GM10266 (cell line): ENCODE measurements around the gene RSAD1.
A peak's percentile ranks its signal among the peaks of the same experiment; 100 is the strongest.

ENCODE experiments used
- DNase-seq: peaks from one replicate; pipeline ENCODE4 v3.0.0; 2012; ENCODE audit errors: extremely low spot score
- TF ChIP-seq, protein P1 (sequence below): IDR thresholded peaks from 2 replicates; pipeline ENCODE4 v1.5.1; 2012; ENCODE audit warnings: mild to moderate bottlenecking, low read depth; ENCODE audit not compliant: control insufficient read depth, insufficient read depth; ENCODE audit errors: missing control alignments

The RSAD1 gene

DNA sequence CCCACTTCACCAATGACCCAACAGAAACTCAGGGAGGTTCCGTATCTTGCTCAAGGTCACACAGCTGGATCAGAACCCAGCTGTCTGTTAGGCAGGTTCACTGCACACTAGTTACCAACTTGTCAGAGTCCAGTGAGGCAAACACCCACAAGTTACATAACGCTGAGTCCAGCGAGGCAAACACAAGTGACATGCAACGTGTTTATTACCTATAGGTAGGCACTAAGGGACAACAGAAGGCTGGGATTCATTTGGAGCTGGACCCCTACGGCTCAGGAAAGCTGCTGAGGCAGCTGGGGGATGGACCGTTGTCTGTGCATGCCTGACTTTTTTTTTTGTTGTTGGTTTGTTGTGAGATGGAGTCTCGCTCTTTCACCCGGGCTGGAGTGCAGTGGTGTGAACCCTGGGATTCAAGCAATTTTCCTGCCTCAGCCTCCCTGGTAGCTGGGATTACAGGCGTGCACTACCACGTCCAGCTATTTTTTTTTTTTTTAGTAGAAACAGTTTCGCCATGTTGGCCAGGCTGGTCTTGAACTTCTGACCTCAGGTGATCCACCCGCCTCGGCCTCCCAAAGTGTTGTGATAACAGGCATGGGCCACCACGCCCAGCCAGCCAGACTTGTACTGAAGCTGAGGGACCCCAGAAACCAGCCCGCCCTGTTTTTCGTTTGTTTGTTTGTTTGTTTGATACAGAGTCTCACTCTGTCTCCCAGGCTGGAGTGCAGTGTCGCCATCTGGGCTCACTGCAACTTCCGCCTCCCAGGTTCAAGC is 1.9 kb upstream of the RSAD1 start:
- TF ChIP-seq, protein P1, sequence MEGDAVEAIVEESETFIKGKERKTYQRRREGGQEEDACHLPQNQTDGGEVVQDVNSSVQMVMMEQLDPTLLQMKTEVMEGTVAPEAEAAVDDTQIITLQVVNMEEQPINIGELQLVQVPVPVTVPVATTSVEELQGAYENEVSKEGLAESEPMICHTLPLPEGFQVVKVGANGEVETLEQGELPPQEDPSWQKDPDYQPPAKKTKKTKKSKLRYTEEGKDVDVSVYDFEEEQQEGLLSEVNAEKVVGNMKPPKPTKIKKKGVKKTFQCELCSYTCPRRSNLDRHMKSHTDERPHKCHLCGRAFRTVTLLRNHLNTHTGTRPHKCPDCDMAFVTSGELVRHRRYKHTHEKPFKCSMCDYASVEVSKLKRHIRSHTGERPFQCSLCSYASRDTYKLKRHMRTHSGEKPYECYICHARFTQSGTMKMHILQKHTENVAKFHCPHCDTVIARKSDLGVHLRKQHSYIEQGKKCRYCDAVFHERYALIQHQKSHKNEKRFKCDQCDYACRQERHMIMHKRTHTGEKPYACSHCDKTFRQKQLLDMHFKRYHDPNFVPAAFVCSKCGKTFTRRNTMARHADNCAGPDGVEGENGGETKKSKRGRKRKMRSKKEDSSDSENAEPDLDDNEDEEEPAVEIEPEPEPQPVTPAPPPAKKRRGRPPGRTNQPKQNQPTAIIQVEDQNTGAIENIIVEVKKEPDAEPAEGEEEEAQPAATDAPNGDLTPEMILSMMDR, result no peak
- no peak for DNase-seq

DNA sequence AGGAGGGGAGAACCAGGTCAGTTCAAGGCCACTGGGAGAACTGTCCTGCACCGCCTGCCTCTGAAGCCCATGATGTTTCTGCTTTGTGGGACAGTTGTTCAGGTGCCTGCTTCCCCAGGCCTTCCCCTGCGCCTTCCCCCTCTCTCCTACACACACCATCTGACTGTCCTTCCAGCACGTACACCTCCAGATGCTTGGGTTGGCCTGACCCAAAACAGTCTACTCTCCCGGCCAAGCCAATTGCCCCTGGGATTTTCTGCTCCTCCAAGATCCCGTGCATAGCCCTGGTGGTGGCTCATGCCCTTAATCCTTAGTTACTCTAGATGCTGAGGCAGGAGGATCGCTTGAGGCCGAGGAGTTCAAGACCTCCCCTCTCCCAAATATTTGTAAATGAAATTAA is 684 bp upstream of the RSAD1 start:
- DNase-seq, result no peak
- TF ChIP-seq, protein P1, result no peak

DNA sequence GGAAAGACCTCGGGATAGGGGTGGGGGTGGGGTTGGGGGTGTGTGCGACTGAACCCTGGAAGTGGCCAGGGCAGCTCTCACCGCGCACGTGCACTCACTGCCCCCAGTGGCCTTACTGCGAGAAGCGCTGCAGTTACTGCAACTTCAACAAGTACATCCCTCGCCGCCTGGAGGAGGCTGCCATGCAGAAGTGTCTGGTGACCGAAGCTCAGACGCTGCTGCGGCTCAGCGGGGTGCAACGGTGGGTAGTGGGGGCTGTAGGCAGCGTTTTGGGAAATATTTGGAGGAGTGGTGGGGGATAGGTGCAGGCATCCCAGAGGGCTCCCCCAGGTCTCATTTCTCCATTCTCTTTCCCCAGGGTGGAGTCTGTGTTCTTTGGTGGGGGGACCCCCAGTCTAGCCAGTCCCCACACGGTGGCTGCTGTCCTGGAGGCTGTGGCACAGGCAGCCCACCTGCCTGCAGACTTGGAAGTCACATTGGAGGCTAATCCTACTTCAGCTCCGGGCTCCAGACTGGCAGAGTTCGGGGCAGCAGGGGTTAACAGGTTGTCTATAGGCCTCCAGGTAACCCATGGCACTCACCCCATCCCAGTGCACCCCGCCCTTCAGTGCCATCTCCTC is 972 bp downstream of the RSAD1 start:
- peak; percentile 83 for DNase-seq
- TF ChIP-seq, protein P1, result peak; percentile 71

DNA sequence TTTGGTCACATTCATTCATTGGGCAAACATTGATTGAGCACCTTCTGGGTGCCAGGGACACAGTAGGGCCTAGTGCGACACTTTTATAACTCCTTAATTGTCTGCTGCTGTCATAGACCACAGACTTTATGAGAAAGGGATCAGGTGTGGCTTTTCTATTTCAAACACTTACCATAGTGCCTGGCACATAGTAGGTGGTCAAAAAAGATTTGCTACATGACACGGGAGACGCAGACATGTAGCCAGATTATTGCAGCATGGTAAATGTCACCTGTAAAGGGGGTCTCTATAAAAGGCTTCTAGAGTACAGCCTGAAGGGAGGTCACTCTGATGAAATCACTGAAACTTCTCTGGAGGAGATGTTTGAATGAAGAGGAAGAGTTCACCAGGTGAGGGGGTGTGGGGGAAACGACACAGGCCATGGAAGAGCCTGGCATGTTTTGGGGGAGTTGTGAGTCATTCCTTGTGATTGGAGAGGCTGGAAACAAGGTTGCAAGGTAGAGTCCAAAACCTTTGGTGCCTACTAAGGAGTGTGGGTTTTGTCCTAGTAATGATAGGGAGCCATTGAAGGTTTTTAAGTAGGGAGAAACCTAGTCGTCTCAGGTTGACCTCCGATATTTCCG is 1.6 kb downstream of the RSAD1 start:
- no peak for DNase-seq
- TF ChIP-seq, protein P1, result no peak

DNA sequence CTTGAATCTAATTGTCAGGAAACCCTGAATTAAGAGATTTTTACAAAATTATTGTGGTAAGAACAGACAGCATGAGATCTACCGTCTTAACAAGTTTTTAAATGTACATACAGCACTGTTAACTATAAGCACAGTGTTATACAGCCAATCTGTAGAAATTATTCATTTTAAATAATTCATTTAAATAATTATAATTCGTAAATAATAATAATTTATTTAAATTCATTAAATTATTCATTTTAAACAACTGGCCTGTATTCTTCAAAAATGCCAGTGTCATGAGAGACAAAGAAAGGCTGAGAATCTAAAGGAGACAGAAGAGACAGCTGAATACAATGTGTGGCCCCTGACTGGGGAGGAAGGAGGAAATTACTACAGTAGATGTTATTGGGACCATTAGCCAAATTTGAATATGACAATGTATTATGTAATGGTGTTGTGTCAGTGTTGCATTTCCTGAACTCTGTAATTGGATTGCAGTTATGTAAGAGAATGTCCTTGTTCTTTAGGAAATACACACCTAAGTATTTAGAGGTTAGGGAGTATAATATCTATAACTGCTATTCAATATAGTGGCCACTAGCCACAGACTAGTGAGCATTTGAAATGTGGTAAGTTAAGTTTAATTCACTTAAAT is 2.3 kb downstream of the RSAD1 start:
- TF ChIP-seq, protein P1, result no peak
- DNase-seq, result no peak

DNA sequence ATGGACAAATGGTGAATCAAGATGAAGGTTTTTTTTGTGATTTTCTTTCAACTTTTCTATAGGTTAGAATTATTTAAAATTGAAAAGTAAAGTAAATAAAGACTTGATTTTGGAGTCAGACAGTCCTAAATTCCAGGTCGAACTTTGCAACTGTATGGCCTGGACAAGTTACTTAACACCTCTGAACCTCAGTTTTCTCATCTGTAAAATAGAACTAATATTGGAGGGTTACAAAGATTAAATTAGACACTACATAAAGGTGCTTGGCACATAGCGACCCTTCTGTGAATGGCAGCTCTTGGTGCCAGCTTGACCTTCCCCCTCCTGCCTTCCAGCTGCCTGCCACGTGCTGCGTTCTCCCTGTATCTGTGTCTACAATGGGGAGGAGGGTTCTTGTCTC is 3.0 kb downstream of the RSAD1 start:
- no peak for DNase-seq
- TF ChIP-seq, protein P1, result no peak
